HepG2 (cell line): ENCODE data around the gene PDLIM7. TPM values are rescaled to one million over a fixed set of nuclear protein-coding genes. Genes with fewer than 3 reads are reported as not detected.
A peak's percentile ranks its signal among the peaks of the same experiment; 100 is the strongest.

Experiments
- CREM ChIP-seq, 2 experiments: sonication (generic) in 1 of 2; formaldehyde crosslinking in 1 of 2; IDR thresholded peaks; 2 replicates each; pipeline versions ENCODE4 v1.4.0 to v1.6.1; 2016 to 2020; ENCODE audit warnings: antibody characterized with exemption in 1 of 2, mild to moderate bottlenecking in 1 of 2, missing genetic modification reagents in 1 of 2
- JARID2 ChIP-seq: sonication (generic); formaldehyde crosslinking; IDR thresholded peaks from 2 replicates; pipeline ENCODE4 v1.8.1; 2023; ENCODE audit warnings: missing genetic modification reagents, inconsistent platforms; ENCODE audit not compliant: insufficient replicate concordance
- JDP2 ChIP-seq: sonication (generic); formaldehyde crosslinking; IDR thresholded peaks from 2 replicates; pipeline ENCODE4 v1.8.1; 2022; ENCODE audit warnings: missing genetic modification reagents, borderline replicate concordance
- JUN ChIP-seq: sonication (generic); formaldehyde crosslinking; IDR thresholded peaks from 2 replicates; pipeline ENCODE4 v1.4.0; 2020; ENCODE audit warnings: mild to moderate bottlenecking, missing genetic modification reagents
- KDM4B ChIP-seq: sonication (generic); formaldehyde crosslinking; IDR thresholded peaks from 2 replicates; pipeline ENCODE4 v1.4.0; 2020; ENCODE audit warnings: missing genetic modification reagents
- MLXIP ChIP-seq: sonication (generic); formaldehyde crosslinking; IDR thresholded peaks from 2 replicates; pipeline ENCODE4 v1.9.0; 2021; ENCODE audit warnings: missing genetic modification reagents, borderline replicate concordance
- PCBP2 ChIP-seq: fragments of 200-400 bp; formaldehyde crosslinking; optimal IDR thresholded peaks from 2 replicates; pipeline ENCODE3; 2018; ENCODE audit warnings: low read length, low read depth; ENCODE audit not compliant: poor library complexity, severe bottlenecking
- SMARCE1 ChIP-seq: fragments of 450-650 bp; IDR thresholded peaks from 2 replicates; pipeline ENCODE4 v1.6.1; 2017; ENCODE audit warnings: borderline replicate concordance
- XBP1 ChIP-seq: sonication (generic); formaldehyde crosslinking; IDR thresholded peaks from 2 replicates; pipeline ENCODE4 v1.5.0; 2020; ENCODE audit warnings: missing genetic modification reagents
- ZBTB46 ChIP-seq: sonication (generic); formaldehyde crosslinking; IDR thresholded peaks from 2 replicates; pipeline ENCODE4 v1.4.0; 2020; ENCODE audit warnings: mild to moderate bottlenecking, missing genetic modification reagents, borderline replicate concordance
- ZKSCAN1 ChIP-seq: fragments of 150-350 bp; IDR thresholded peaks from 2 replicates; pipeline ENCODE4 v1.6.1; 2014; ENCODE audit warnings: low read length
- ZMAT5 ChIP-seq: sonication (generic); formaldehyde crosslinking; IDR thresholded peaks from 2 replicates; pipeline ENCODE4 v1.5.0; 2020; ENCODE audit warnings: mild to moderate bottlenecking, low read depth, missing genetic modification reagents, borderline replicate concordance
- ZNF484 ChIP-seq: sonication (generic); formaldehyde crosslinking; IDR thresholded peaks from 2 replicates; pipeline ENCODE4 v1.5.1; 2020; ENCODE audit warnings: mild to moderate bottlenecking, low read depth, missing genetic modification reagents, borderline replicate concordance
- ZNF720 ChIP-seq: sonication (generic); formaldehyde crosslinking; IDR thresholded peaks from 2 replicates; pipeline ENCODE4 v1.4.0; 2020; ENCODE audit warnings: missing genetic modification reagents
- ZNF841 ChIP-seq: sonication (generic); formaldehyde crosslinking; IDR thresholded peaks from 2 replicates; pipeline ENCODE4 v1.8.1; 2023; ENCODE audit warnings: missing genetic modification reagents, borderline replicate concordance
- polyA plus RNA-seq, 8 experiments: library from polyadenylated mRNA; depleted of rRNA in 3 of 8; stranded (reverse) in 7 of 8; unstranded in 1 of 8; fragments of >200 nt; fragmentation: Illumina TruSeq in 4 of 8; extraction: Trizol in 4 of 8; gene quantifications; 2 replicates each; pipeline versions ENCODE4 v1.2.1 to v1.2.3, GENCODE V29; 2011 to 2016; ENCODE audit warnings: low read depth in 4 of 8, missing spikeins in 1 of 8, mixed read lengths in 1 of 8; ENCODE audit not compliant: insufficient read depth in 1 of 8
- total RNA-seq, 5 experiments: library from RNA; depleted of rRNA; stranded (reverse); fragments of >200 nt; fragmentation: Illumina TruSeq; extraction: Trizol; gene quantifications; 2 replicates each; pipeline ENCODE4 v1.2.3, GENCODE V29; 2016; ENCODE audit warnings: low read depth in 1 of 5
- TF ChIP-seq, protein P1 (sequence below): sonication (generic); formaldehyde crosslinking; IDR thresholded peaks from 2 replicates; pipeline ENCODE4 v1.4.0; 2020; ENCODE audit warnings: missing genetic modification reagents
- TF ChIP-seq, protein P2 (sequence below): IDR thresholded peaks from 2 replicates; pipeline ENCODE4 v1.6.1; 2012; ENCODE audit warnings: low read length, improper control_type of control experiment

Gene PDLIM7
- total and polyA plus RNA-seq, 2 of the 13 experiments (the other 11 are each of a cell fraction or from before 2014, with no cell fraction given), result 21.1 to 31.3 TPM

DNA sequence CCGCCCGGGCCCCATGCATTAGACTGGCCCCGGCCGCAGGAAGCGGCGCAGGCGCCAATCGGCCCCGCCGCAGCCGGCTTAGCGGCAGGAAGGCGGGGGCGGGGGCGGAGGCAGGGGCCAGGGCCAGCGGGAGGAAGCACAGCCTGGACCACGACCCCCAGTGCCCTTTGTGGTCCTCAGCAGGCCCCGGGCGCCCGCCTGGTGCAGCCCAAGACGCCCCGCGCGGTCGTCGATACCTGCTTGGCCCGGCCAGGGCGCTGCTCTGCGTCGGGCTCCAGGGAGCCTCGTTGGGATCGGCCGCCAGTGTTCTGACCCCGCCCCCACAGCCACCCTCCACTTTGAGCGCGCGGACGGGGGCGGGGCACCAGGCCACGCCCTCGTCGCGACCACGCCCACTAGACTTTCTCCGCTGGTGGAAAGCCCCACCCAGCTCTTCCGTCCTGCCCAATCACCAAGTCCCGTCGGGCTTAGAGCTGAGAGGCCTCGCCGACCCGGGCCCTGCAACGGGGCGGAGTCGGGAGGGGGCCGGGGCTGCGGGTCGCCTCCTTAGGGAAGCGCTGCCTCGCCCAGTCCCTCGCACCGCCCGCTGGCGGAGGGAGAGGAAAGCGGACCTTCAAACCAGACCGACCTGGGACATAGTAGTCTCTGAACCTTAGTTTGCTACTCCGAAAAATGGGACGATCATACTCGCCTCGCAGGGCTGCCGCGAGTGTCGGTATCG is at the start of gene PDLIM7 (continued):
- TF ChIP-seq ZNF841 (CRISPR knock-in tag), result no peak
- TF ChIP-seq KDM4B (CRISPR knock-in tag), result no peak
- TF ChIP-seq ZKSCAN1, result no peak
- TF ChIP-seq ZNF484 (CRISPR knock-in tag), result 0 out of 2 replicates have a peak, but pooled peaks have one; percentile 34
- TF ChIP-seq, protein P1, sequence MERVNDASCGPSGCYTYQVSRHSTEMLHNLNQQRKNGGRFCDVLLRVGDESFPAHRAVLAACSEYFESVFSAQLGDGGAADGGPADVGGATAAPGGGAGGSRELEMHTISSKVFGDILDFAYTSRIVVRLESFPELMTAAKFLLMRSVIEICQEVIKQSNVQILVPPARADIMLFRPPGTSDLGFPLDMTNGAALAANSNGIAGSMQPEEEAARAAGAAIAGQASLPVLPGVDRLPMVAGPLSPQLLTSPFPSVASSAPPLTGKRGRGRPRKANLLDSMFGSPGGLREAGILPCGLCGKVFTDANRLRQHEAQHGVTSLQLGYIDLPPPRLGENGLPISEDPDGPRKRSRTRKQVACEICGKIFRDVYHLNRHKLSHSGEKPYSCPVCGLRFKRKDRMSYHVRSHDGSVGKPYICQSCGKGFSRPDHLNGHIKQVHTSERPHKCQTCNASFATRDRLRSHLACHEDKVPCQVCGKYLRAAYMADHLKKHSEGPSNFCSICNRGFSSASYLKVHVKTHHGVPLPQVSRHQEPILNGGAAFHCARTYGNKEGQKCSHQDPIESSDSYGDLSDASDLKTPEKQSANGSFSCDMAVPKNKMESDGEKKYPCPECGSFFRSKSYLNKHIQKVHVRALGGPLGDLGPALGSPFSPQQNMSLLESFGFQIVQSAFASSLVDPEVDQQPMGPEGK (CRISPR knock-in tag), result peak; percentile 64
- TF ChIP-seq ZNF720, result no peak
- TF ChIP-seq MLXIP (CRISPR knock-in tag), result no peak
- TF ChIP-seq, protein P2, sequence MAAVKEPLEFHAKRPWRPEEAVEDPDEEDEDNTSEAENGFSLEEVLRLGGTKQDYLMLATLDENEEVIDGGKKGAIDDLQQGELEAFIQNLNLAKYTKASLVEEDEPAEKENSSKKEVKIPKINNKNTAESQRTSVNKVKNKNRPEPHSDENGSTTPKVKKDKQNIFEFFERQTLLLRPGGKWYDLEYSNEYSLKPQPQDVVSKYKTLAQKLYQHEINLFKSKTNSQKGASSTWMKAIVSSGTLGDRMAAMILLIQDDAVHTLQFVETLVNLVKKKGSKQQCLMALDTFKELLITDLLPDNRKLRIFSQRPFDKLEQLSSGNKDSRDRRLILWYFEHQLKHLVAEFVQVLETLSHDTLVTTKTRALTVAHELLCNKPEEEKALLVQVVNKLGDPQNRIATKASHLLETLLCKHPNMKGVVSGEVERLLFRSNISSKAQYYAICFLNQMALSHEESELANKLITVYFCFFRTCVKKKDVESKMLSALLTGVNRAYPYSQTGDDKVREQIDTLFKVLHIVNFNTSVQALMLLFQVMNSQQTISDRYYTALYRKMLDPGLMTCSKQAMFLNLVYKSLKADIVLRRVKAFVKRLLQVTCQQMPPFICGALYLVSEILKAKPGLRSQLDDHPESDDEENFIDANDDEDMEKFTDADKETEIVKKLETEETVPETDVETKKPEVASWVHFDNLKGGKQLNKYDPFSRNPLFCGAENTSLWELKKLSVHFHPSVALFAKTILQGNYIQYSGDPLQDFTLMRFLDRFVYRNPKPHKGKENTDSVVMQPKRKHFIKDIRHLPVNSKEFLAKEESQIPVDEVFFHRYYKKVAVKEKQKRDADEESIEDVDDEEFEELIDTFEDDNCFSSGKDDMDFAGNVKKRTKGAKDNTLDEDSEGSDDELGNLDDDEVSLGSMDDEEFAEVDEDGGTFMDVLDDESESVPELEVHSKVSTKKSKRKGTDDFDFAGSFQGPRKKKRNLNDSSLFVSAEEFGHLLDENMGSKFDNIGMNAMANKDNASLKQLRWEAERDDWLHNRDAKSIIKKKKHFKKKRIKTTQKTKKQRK, result no peak
- TF ChIP-seq PCBP2, result no peak
- no peak for TF ChIP-seq ZMAT5 (CRISPR knock-in tag)
- no peak for TF ChIP-seq XBP1 (CRISPR knock-in tag)
- TF ChIP-seq JDP2, result no peak
- no peak for TF ChIP-seq SMARCE1
- no peak; the same call in 1 of the 2 replicates for TF ChIP-seq CREM (IDR thresholded peaks at IDR 0.05)
- no peak for TF ChIP-seq CREM (CRISPR knock-in tag; IDR thresholded peaks at IDR 0.05)
- TF ChIP-seq JUN (CRISPR knock-in tag), result no peak
- peak; percentile 16 for TF ChIP-seq JARID2 (CRISPR knock-in tag)
- TF ChIP-seq ZBTB46 (CRISPR knock-in tag), result no peak
